NCI-H1092 (cell line): ENCODE data around the gene COL12A1.
A peak's percentile ranks its signal among the peaks of the same experiment; 100 is the strongest.

ENCODE experiments used
- DNase-seq: peaks from one replicate; lab custom pipeline; 2025; lab: John Stamatoyannopoulos, UW

Gene COL12A1

GRCh38 chr6:75205776-75206575 is at the start of gene COL12A1:
TSS of gene COL12A1 (minus strand) at chr6:75206053. CDS start at chr6:75202792, 3,261 bp downstream.
- DNase-seq, result no peak

- DNase-seq, result no peak
Measured at GRCh38 chr6:75250552-75250951, 44.7 kb upstream of the COL12A1 start.

- no peak for DNase-seq
Measured at GRCh38 chr6:75249837-75250236, 44.0 kb upstream of the COL12A1 start.

GRCh38 chr6:75246386-75246785 is 40.5 kb upstream of the COL12A1 start:
- DNase-seq, result no peak

GRCh38 chr6:75244063-75244584 is 38.3 kb upstream of the COL12A1 start:
- DNase-seq, result peak; percentile 31

- DNase-seq, result peak; percentile 92
Measured at GRCh38 chr6:75243333-75244062, 37.6 kb upstream of the COL12A1 start, which contains the start of gene COX7A2. TSS of gene COX7A2 (minus strand) at chr6:75243801. CDS start at chr6:75243734, 67 bp downstream.

GRCh38 chr6:75236630-75237029 is 30.8 kb upstream of the COL12A1 start:
- DNase-seq, result no peak

- DNase-seq, result no peak
Measured at GRCh38 chr6:75235271-75235670, 29.4 kb upstream of the COL12A1 start.

GRCh38 chr6:75234126-75234865 is 28.4 kb upstream of the COL12A1 start:
- peak; percentile 2 for DNase-seq

GRCh38 chr6:75233092-75233615 is 27.3 kb upstream of the COL12A1 start:
- DNase-seq, result no peak

GRCh38 chr6:75230484-75231325 is 24.9 kb upstream of the COL12A1 start:
- DNase-seq, result no peak

GRCh38 chr6:75224303-75224926 is 18.6 kb upstream of the COL12A1 start:
- DNase-seq, result no peak

GRCh38 chr6:75223428-75223827 is 17.6 kb upstream of the COL12A1 start:
- no peak for DNase-seq

GRCh38 chr6:75222261-75222660 is 16.4 kb upstream of the COL12A1 start:
- no peak for DNase-seq

- no peak for DNase-seq
Measured at GRCh38 chr6:75221116-75221515, 15.3 kb upstream of the COL12A1 start.

- no peak for DNase-seq
Measured at GRCh38 chr6:75220357-75220756, 14.5 kb upstream of the COL12A1 start.

- no peak for DNase-seq
Measured at GRCh38 chr6:75219263-75219662, 13.4 kb upstream of the COL12A1 start.

- DNase-seq, result no peak
Measured at GRCh38 chr6:75217193-75217592, 11.3 kb upstream of the COL12A1 start.

GRCh38 chr6:75215291-75215690 is 9.4 kb upstream of the COL12A1 start:
- no peak for DNase-seq

- DNase-seq, result no peak
Measured at GRCh38 chr6:75213732-75214131, 7.9 kb upstream of the COL12A1 start.

- DNase-seq, result no peak
Measured at GRCh38 chr6:75213112-75213511, 7.3 kb upstream of the COL12A1 start.
